Measurements from ENCODE around the gene LRFN2. TPM values are rescaled to one million over a fixed set of nuclear protein-coding genes. Genes with fewer than 3 reads are reported as not detected.
A peak's percentile ranks its signal among the peaks of the same experiment; 100 is the strongest.

LRFN2 gene
- total RNA-seq, 3 donors from 2014 or later (not counting 1 experiment from before 2014, with no cell fraction given): 3.0 to 3.6 (median 3.5) TPM

DNA sequence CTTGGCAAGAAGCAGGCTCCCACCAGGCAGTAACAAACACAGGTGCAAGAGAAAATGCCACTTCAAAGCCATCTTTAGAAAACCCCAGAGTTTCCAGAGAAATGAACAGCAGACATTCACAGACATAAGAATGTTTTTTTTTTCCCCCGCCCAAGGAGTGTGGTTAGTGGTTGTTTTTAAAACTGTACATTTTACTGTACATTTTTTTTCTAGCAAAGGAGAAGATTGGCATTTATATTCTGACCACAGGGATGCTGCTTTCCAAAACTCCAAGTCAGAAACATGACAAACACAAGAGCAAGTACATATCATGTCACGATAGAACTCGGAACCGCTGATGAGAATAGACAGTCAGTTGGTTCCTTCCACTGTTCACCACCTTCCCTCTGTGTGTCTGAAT lies 197.9 kb downstream of the LRFN2 start:
- H3K4me1 Mint-ChIP-seq: peaks cover 43 to 54% of the 10 kb centered on the region in 2 donors
- intact Hi-C loops (cut with micrococcal nuclease): loop anchor here (5.0 kb wide), 1 partner anchor 68 kb away; no protein-coding TSS in a partner anchor
- no peaks in the 10 kb centered on the region for H3K9me3 Mint-ChIP-seq
- Histone ChIP-seq H3K9me3 (ENCODE audit: control insufficient read depth, insufficient read depth, low read length) (no peaks in the 10 kb centered on the region), H3K36me3 (ENCODE audit: control insufficient read depth, insufficient read depth, low read length) (no peaks in the 10 kb centered on the region), H3K4me3 (ENCODE audit: low read length) (no peak overlapping the region), H3K4me1 (ENCODE audit: control insufficient read depth, insufficient read depth, low read length) (peaks cover 14% of the 10 kb centered on the region), H3K27ac (ENCODE audit: low read length) (no peak overlapping the region), H3K27me3 (ENCODE audit: control insufficient read depth, insufficient read depth, low read length) (no peaks in the 10 kb centered on the region)
- TF ChIP-seq, protein P1, sequence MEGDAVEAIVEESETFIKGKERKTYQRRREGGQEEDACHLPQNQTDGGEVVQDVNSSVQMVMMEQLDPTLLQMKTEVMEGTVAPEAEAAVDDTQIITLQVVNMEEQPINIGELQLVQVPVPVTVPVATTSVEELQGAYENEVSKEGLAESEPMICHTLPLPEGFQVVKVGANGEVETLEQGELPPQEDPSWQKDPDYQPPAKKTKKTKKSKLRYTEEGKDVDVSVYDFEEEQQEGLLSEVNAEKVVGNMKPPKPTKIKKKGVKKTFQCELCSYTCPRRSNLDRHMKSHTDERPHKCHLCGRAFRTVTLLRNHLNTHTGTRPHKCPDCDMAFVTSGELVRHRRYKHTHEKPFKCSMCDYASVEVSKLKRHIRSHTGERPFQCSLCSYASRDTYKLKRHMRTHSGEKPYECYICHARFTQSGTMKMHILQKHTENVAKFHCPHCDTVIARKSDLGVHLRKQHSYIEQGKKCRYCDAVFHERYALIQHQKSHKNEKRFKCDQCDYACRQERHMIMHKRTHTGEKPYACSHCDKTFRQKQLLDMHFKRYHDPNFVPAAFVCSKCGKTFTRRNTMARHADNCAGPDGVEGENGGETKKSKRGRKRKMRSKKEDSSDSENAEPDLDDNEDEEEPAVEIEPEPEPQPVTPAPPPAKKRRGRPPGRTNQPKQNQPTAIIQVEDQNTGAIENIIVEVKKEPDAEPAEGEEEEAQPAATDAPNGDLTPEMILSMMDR (IDR thresholded peaks at IDR 0.05): no peak
- peaks cover 3 to 8% of the 10 kb centered on the region in 2 donors for H3K27me3 Mint-ChIP-seq (ENCODE audit: low read depth in 2 of 2)
- H3K27ac Mint-ChIP-seq: peak overlapping the region; percentile 53 to 74
- 67% methylated on average over 3 of the region's 4 CpGs for WGBS (ENCODE audit: insufficient coverage)
- peak overlapping the region; percentile 55 for H3K4me3 Mint-ChIP-seq
- ATAC-seq: peak in 1 of 3 donors; percentile 45
- peak in 1 of 2 donors; percentile 53 for DNase-seq
- H3K36me3 Mint-ChIP-seq: no peaks in the 10 kb centered on the region

DNA sequence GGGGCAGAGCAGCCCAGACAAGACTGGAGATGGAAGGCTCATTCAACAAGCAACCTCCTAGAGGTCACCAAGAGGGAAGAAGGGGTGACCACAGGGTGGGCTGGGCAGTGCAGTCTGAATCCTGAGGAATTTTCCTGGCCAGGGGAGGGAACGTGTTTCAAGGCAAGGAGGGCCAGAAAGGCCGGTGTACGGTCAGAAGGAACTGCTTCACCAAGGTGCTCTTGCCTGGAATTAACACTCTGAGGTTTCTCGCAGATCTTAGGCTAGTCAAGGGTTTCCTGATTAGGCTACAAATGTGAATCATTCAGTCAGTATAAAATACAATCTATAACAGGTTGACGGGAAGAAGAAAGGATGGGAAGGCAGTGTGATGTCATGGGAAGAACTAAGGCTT lies 199.3 kb downstream of the LRFN2 start:
- H3K4me1 Mint-ChIP-seq: peaks cover 43 to 48% of the 10 kb centered on the region in 2 donors
- intact Hi-C loops (cut with micrococcal nuclease): loop anchor here (5.0 kb wide), 1 partner anchor 69 kb away; no protein-coding TSS in a partner anchor
- H3K36me3 Mint-ChIP-seq: no peaks in the 10 kb centered on the region
- ATAC-seq: no peak
- peak overlapping the region in 1 of 2 donors; percentile 43 for H3K27ac Mint-ChIP-seq
- TF ChIP-seq, protein P1 (IDR thresholded peaks at IDR 0.05): no peak
- Histone ChIP-seq H3K4me1 (ENCODE audit: control insufficient read depth, insufficient read depth, low read length) (peaks cover 14% of the 10 kb centered on the region), H3K27me3 (ENCODE audit: control insufficient read depth, insufficient read depth, low read length) (no peaks in the 10 kb centered on the region), H3K9me3 (ENCODE audit: control insufficient read depth, insufficient read depth, low read length) (no peaks in the 10 kb centered on the region), H3K27ac (ENCODE audit: low read length) (no peak overlapping the region), H3K36me3 (ENCODE audit: control insufficient read depth, insufficient read depth, low read length) (no peaks in the 10 kb centered on the region), H3K4me3 (ENCODE audit: low read length) (no peak overlapping the region)
- WGBS (ENCODE audit: insufficient coverage): 77% methylated on average over 3 of the region's 5 CpGs
- H3K9me3 Mint-ChIP-seq: no peaks in the 10 kb centered on the region
- peak overlapping the region; percentile 1 for H3K4me3 Mint-ChIP-seq
- DNase-seq: no peak
- H3K27me3 Mint-ChIP-seq (ENCODE audit: low read depth in 2 of 2): peaks cover 0 to 8% of the 10 kb centered on the region in 2 donors

DNA sequence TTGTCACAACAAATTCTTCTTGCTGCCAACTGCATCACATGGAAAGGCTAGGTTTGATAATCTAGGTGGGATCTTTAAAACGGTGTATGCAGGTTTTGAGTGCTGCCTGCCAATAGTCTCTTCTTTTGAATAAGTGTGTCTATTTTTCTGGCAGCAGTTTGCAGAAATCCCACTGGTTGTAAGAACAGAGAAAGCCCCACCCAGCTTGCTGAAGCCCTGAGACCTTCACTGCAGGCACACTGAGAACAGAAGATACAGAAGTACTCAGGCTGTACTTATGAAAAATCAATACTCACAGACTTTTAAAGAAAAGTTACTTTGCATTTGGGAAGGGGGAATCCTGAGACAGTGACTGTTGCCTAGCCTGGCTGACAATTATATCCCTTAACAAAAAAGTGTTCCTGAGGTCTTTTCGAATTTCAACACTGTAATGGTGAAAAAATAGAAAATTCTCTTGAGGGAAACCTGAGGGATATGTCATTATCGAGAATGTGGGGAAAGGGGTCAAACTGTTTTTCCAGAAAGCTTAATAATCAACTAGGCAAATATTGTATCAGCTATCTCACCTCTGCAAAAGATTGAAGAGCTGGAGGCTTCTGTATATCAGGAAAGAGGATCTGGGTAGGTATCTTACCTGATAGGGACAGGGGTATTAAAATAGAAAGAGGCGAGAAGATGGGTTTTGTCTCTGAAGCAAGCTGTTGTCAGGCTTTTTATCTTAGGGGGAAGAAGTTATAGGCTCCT lies 199.9 kb downstream of the LRFN2 start:
- peaks cover 0 to 14% of the 10 kb centered on the region in 2 donors for H3K27me3 Mint-ChIP-seq (ENCODE audit: low read depth in 2 of 2)
- intact Hi-C loops (cut with micrococcal nuclease): loop anchor here (5.0 kb wide), 1 partner anchor 70 kb away; no protein-coding TSS in a partner anchor
- WGBS (ENCODE audit: insufficient coverage): 80% methylated on average over 3 of the region's 4 CpGs

More for the DNA sequence above, 199.9 kb downstream of the LRFN2 start:
- peak overlapping the region; percentile 1 for H3K4me3 Mint-ChIP-seq
- Histone ChIP-seq H3K36me3 (ENCODE audit: control insufficient read depth, insufficient read depth, low read length) (no peaks in the 10 kb centered on the region), H3K27me3 (ENCODE audit: control insufficient read depth, insufficient read depth, low read length) (no peaks in the 10 kb centered on the region), H3K4me1 (ENCODE audit: control insufficient read depth, insufficient read depth, low read length) (peaks cover 14% of the 10 kb centered on the region), H3K4me3 (ENCODE audit: low read length) (no peak overlapping the region), H3K9me3 (ENCODE audit: control insufficient read depth, insufficient read depth, low read length) (no peaks in the 10 kb centered on the region), H3K27ac (ENCODE audit: low read length) (no peak overlapping the region)
- DNase-seq (peak in 1 of 2 donors; percentile 20), ATAC-seq (no peak)
- TF ChIP-seq, protein P1 (IDR thresholded peaks at IDR 0.05): no peak
- H3K9me3 Mint-ChIP-seq: no peaks in the 10 kb centered on the region
- H3K4me1 Mint-ChIP-seq: peaks cover 43 to 48% of the 10 kb centered on the region in 2 donors
- no peaks in the 10 kb centered on the region for H3K36me3 Mint-ChIP-seq
- peak overlapping the region in 1 of 2 donors; percentile 43 for H3K27ac Mint-ChIP-seq

Data from natural killer cell (primary cell).